ENCODE measurements around the gene MIXL1.

GRCh38 chr1:226203655-226204054 lies 19.8 kb upstream of the MIXL1 start:
- TF ChIP-seq POLR2A (IDR thresholded peaks at IDR 0.05; ENCODE audit: extremely low read depth, insufficient read length), result no peak
- TF ChIP-seq CTCF (IDR thresholded peaks at IDR 0.05; ENCODE audit: low read depth, low read length), result no peak
- TF ChIP-seq MAX (IDR thresholded peaks at IDR 0.05; ENCODE audit: low read depth, low read length), result no peak

Data from NB4 (cell line).